Epithelial cell of esophagus (primary cell): ENCODE data around the gene HDAC7.

Experiments
- DNase-seq: peaks from one replicate; pipeline ENCODE4 v3.0.0; 2010; ENCODE audit warnings: low read depth
- H3K4me3 ChIP-seq: 2 replicates; pipeline ENCODE4 v1.5.1; 2011; ENCODE audit warnings: mild to moderate bottlenecking, low read length, control low read depth
- TF ChIP-seq, protein P1 (sequence below): IDR thresholded peaks from 2 replicates; pipeline ENCODE4 v1.5.1; 2011; ENCODE audit warnings: low read depth, mild to moderate bottlenecking, low read length, control low read depth, inconsistent platforms; ENCODE audit not compliant: insufficient read depth; ENCODE audit errors: missing control alignments

Gene HDAC7

GRCh38 chr12:47793015-47793681 is 26.6 kb downstream of the HDAC7 start:
- TF ChIP-seq, protein P1, sequence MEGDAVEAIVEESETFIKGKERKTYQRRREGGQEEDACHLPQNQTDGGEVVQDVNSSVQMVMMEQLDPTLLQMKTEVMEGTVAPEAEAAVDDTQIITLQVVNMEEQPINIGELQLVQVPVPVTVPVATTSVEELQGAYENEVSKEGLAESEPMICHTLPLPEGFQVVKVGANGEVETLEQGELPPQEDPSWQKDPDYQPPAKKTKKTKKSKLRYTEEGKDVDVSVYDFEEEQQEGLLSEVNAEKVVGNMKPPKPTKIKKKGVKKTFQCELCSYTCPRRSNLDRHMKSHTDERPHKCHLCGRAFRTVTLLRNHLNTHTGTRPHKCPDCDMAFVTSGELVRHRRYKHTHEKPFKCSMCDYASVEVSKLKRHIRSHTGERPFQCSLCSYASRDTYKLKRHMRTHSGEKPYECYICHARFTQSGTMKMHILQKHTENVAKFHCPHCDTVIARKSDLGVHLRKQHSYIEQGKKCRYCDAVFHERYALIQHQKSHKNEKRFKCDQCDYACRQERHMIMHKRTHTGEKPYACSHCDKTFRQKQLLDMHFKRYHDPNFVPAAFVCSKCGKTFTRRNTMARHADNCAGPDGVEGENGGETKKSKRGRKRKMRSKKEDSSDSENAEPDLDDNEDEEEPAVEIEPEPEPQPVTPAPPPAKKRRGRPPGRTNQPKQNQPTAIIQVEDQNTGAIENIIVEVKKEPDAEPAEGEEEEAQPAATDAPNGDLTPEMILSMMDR, result no peak
- H3K4me3 ChIP-seq, result no peak overlapping the region
- DNase-seq, result no peak

DNA sequence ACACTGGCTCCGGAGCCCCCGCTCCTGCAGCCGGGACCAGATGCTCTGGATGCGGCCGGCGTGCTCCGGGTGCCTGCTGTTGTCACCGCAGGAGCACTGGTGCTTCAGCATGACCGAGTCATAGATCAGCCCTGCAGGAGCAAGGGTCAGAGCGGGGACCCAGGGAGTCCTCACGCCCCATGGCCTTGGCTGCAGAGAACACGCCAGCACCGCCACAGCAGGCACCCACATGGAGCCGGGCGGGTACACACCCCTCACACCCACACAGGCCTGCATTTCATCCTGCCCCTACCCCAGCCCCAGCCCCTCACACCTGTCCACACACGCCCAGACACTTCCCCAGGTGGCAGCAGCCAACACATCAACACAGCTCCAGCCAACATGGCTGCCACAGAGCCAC is 27.8 kb downstream of the HDAC7 start:
- no peak for DNase-seq
- TF ChIP-seq, protein P1, result no peak
- no peak overlapping the region for H3K4me3 ChIP-seq

DNA sequence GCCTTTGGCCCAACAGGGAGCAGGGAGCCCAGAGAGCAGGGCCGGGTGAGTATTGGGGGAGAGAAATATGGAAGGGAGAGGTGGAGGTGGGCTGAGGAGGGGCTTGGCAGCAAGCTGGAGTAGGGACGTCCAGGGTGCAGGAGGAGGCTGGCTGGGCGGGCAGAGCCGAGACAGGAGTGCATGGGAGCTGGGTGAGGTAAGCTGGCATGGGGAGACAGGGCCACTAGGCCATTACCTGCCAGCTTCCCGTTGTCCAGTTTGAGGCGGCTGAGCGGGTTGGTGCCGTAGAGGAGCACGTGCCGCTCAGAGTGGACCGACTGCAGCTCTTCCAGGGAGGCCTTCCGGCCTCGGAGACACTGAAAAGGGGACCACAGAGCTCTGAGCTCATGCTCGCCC is 28.4 kb downstream of the HDAC7 start:
- TF ChIP-seq, protein P1, result no peak
- no peak overlapping the region for H3K4me3 ChIP-seq
- no peak for DNase-seq

DNA sequence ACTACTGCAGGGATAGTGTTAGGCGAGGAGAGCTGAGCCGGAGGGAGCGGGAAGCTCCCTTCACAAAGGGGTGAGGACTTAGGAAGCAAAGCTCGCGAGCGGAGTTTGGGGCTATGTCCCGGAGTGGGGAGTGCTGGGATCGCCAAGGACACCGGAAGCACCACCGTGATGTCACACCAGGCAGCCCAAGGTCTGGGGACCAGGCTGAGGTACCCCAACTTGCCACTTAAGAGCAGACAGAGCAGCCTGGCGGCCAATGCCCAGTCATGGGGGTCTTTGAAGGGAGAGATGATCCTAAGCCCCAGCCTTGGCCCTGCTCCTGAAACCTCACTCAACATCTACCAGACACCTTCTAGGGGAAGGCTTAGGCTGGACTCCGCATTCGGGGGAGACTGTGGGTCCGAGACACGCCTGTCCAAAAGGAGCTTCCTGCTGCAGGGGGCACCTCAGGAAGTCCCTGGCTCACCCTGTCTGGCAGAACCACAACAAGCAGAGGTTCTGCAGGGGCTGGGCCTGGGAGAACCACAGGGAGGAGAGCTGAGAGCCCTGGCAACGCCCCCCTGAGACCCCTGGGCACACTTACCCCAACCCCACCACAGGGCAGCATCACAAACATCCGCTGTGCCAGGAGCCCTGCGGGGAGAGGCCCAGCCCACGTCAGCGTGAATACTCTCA is 28.9 kb downstream of the HDAC7 start:
- no peak for DNase-seq
- no peak overlapping the region for H3K4me3 ChIP-seq
- TF ChIP-seq, protein P1, result no peak

DNA sequence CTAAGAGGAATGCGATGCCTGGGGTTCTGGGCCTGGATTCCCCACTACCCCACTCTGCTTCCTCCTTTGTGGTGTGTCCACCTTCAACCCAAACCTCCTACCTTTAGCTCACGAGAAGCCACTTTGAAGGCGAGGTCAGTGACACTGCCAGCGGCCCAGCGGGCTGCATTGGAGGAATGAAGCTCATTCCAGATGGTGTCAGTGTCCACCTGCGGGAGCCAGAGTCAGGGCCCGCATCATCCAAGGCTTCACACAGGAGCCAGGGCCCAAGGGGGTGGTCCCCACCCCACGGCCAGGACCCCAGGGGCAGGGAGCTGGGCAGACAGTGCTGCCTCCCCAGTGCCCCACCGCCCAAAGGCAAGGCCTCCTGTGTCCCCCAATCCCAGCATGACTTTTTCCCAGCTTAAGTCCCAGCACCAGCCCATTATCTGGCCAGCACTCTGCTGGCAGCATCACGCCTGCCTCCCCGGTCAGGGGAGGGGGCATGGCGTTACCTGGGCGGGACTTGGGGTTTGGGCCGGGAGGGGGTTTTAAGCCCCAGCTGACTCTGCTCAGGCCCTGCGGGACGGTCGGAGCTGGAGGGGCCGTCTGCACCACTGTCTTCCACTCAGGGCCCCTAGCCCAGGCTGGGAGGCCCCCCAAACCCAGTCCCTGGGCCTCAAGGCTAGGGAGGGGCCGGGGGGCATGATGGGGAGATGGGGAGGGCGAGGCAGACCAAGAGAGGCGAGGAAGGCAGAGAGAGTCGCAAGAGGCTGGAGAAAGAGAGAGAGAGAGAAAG is 29.8 kb downstream of the HDAC7 start:
- H3K4me3 ChIP-seq, result no peak overlapping the region
- TF ChIP-seq, protein P1, result no peak
- no peak for DNase-seq

- no peak for DNase-seq
- TF ChIP-seq, protein P1, result no peak
- H3K4me3 ChIP-seq, result no peak overlapping the region
Observed at GRCh38 chr12:47789141-47789540, 30.6 kb downstream of the HDAC7 start.
